ENCODE measurements around the gene WDR4.
"Not testable (repeated sequence)": the region's sequence is repeated elsewhere in the genome, so short reads cannot be mapped to it uniquely, and the experiment has no call there.

Gene WDR4

GRCh38 chr21:42809577-42810475 lies 69.5 kb downstream of the WDR4 start:
- DNase-seq, result no peak

GRCh38 chr21:42809171-42809570 lies 70.2 kb downstream of the WDR4 start:
- DNase-seq, result no peak

- no peak for DNase-seq
Measured at GRCh38 chr21:42807938-42808613, 71.3 kb downstream of the WDR4 start.

GRCh38 chr21:42807293-42807895 lies 71.9 kb downstream of the WDR4 start:
- DNase-seq, result not testable (repeated sequence)

- DNase-seq, result no peak
Measured at GRCh38 chr21:42806509-42807140, 72.7 kb downstream of the WDR4 start.

GRCh38 chr21:42801616-42802015 lies 77.7 kb downstream of the WDR4 start:
- DNase-seq, result not testable (repeated sequence)

- DNase-seq, result no peak
Measured at GRCh38 chr21:42799948-42800347, 79.4 kb downstream of the WDR4 start.

- no peak for DNase-seq
Measured at GRCh38 chr21:42799516-42799915, 79.8 kb downstream of the WDR4 start.
